Keratinocyte (primary cell): Measurements from ENCODE around the gene TNP1. TPM values are rescaled to one million over a fixed set of nuclear protein-coding genes. Genes with fewer than 3 reads are reported as not detected.

Experiments
- DNase-seq: peaks from one replicate; pipeline ENCODE4 v3.0.0-alpha.2; 2011; ENCODE audit warnings: low read depth, missing footprints, low spot score
- FAIRE-seq: peaks from 2 replicates; lab custom pipeline; 2011; peaks lifted over from hg19 to GRCh38; lab: Jason Lieb, UNC
- H2AFZ ChIP-seq: 2 replicates; pipeline ENCODE4 v1.6.0; 2012; ENCODE audit warnings: low read length, control low read depth, inconsistent platforms; ENCODE audit not compliant: control insufficient read depth
- H3K27ac ChIP-seq: 2 replicates; pipeline ENCODE4 v1.5.1; 2011; ENCODE audit warnings: low read length; ENCODE audit not compliant: control insufficient read depth, insufficient read depth
- H3K27me3 ChIP-seq: 3 replicates; pipeline ENCODE4 v1.6.0; 2011; ENCODE audit warnings: low read length; ENCODE audit not compliant: control insufficient read depth, insufficient read depth; ENCODE audit errors: extremely low read depth
- H3K36me3 ChIP-seq, 2 experiments: 2 replicates in 1 of 2; 3 replicates in 1 of 2; pipeline ENCODE4 v1.5.1; 2011; ENCODE audit warnings: low read length in 2 of 2, mild to moderate bottlenecking in 1 of 2; ENCODE audit not compliant: control insufficient read depth in 2 of 2, insufficient read depth in 2 of 2; ENCODE audit errors: extremely low read depth in 1 of 2
- H3K4me1 ChIP-seq: 3 replicates; pipeline ENCODE4 v1.5.1; 2011; ENCODE audit warnings: low read length; ENCODE audit not compliant: control insufficient read depth, insufficient read depth; ENCODE audit errors: extremely low read depth
- H3K4me2 ChIP-seq: 3 replicates; pipeline ENCODE4 v1.6.0; 2011; ENCODE audit warnings: low read depth, low read length; ENCODE audit not compliant: control insufficient read depth, insufficient read depth; ENCODE audit errors: extremely low read depth
- H3K4me3 ChIP-seq, 3 experiments: fragments of 200-600 bp in 1 of 3; sonication (generic) in 1 of 3; 2 replicates in 2 of 3; 3 replicates in 1 of 3; pipeline ENCODE4 v1.5.1; 2011 to 2016; ENCODE audit warnings: low read length in 3 of 3, mild to moderate bottlenecking in 3 of 3, control low read depth in 2 of 3, inconsistent platforms in 1 of 3, low read depth in 1 of 3, mixed read lengths in 1 of 3, mixed run types in 1 of 3, moderate library complexity in 1 of 3; ENCODE audit not compliant: control insufficient read depth in 2 of 3, insufficient read depth in 2 of 3; ENCODE audit errors: extremely low read depth in 1 of 3
- H3K79me2 ChIP-seq: 2 replicates; pipeline ENCODE4 v1.6.0; 2012; ENCODE audit warnings: low read length; ENCODE audit not compliant: control insufficient read depth, insufficient read depth
- H3K9ac ChIP-seq: 3 replicates; pipeline ENCODE4 v1.6.0; 2011; ENCODE audit warnings: low read length; ENCODE audit not compliant: control insufficient read depth, insufficient read depth; ENCODE audit errors: extremely low read depth
- H3K9me1 ChIP-seq: 3 replicates; pipeline ENCODE4 v1.6.0; 2011; ENCODE audit warnings: low read length; ENCODE audit not compliant: control insufficient read depth, insufficient read depth; ENCODE audit errors: extremely low read depth
- H3K9me3 ChIP-seq: 2 replicates; pipeline ENCODE4 v1.5.1; 2012; ENCODE audit warnings: low read depth, low read length; ENCODE audit not compliant: control insufficient read depth
- H4K20me1 ChIP-seq: 3 replicates; pipeline ENCODE4 v1.6.0; 2011; ENCODE audit warnings: low read length; ENCODE audit not compliant: control insufficient read depth, insufficient read depth; ENCODE audit errors: extremely low read depth
- CTCF ChIP-seq, 3 experiments: IDR thresholded peaks in 1 of 3; conservative IDR thresholded peaks in 1 of 3; optimal IDR thresholded peaks in 1 of 3; 2 replicates in 2 of 3; 3 replicates in 1 of 3; pipeline versions ENCODE3 to v1.5.1; 2011; ENCODE audit warnings: low read length in 3 of 3, mild to moderate bottlenecking in 3 of 3, moderate library complexity in 2 of 3, control low read depth in 1 of 3, inconsistent platforms in 1 of 3; ENCODE audit not compliant: insufficient read depth in 2 of 3; ENCODE audit errors: extremely low read depth in 1 of 3
- EZH2 ChIP-seq: IDR thresholded peaks from one replicate; pipeline ENCODE4 v1.6.1; 2012; ENCODE audit warnings: inconsistent platforms, mild to moderate bottlenecking, low read length, moderate library complexity
- dilution Hi-C: fragments of 300-500 bp; cut with MboI; formaldehyde crosslinking; loops from one replicate; pipeline ENCODE4 v1.7.0; 2020; ENCODE audit warnings: low sequenced_read_pairs; ENCODE audit not compliant: extremely low pct_ligation_motif_present
- polyA plus RNA-seq, 5 experiments: library from polyadenylated mRNA; depleted of rRNA in 3 of 5; stranded (reverse) in 3 of 5; stranded (forward) in 1 of 5; unstranded in 1 of 5; fragments of >200 nt; gene quantifications; 1 replicate in 1 of 5; 2 replicates in 3 of 5; 3 replicates in 1 of 5; pipeline versions ENCODE4 v1.2.1 to v1.2.3, GENCODE V29; 2011 to 2012; ENCODE audit warnings: missing spikeins in 2 of 5, low read depth in 1 of 5, low replicate concordance in 1 of 5

The TNP1 gene
- polyA plus RNA-seq, 1 donor (not counting 4 experiments of a cell fraction or from before 2014, with no cell fraction given) = not detected

DNA sequence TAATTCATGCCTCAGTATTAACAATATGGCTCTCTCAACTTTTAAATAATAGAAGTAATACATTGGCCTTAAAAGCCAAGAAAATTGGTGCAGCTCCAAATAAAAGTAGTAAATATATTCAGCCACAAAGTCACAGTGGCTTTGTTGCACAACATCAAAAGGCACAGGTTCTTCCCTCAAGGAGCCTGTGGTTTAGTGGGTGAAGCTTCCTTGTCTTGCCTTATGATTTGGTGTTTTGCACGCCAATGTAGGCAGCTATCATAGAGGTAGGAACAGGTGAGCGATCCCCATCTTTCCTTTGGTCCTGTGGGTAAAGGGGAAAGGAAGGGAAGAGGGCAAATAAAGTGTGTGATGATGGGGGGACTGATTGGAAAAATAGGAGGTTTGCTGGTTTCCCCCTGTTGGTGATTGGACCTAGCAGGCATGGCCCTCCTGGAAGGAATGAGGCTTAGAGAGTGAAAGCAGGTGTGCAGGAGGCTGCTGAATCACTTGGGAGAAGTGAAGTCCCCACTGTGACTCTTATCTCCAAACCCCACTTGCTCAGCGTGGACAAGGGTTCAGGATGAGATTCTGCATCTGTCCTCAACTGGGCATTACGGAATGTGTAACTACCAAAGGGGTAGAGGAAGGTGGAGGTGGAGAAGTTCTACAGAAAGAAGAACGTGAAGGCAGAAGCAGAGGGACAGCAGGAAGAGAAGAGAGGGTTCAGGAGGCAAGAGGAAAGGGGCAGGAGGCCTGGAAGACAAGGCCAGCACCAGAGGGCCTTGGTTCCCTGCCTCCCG lies 20.1 kb upstream of the TNP1 start:
- no peak overlapping the region for H3K4me3 ChIP-seq
- H3K27ac ChIP-seq = no peak overlapping the region
- H3K36me3 ChIP-seq = no peaks in the 10 kb centered on the region
- FAIRE-seq = no peak
- TF ChIP-seq CTCF (optimal IDR thresholded peaks at IDR 0.05 in 1 of 3, IDR thresholded peaks at IDR 0.05 in 1 of 3, conservative IDR thresholded peaks at IDR 0.05 in 1 of 3; ENCODE audit: extremely low read depth in 1 of 3, insufficient read depth in 2 of 3, low read length in 3 of 3) = no peak
- no peak for TF ChIP-seq EZH2
- no peaks in the 10 kb centered on the region for H3K9me3 ChIP-seq
- no peaks in the 10 kb centered on the region for H3K4me1 ChIP-seq
- no peaks in the 10 kb centered on the region for H3K79me2 ChIP-seq
- H2AFZ ChIP-seq = no peak overlapping the region
- dilution Hi-C loops = no loop called here
- peaks cover 3% of the 10 kb centered on the region for H3K27me3 ChIP-seq
- H3K4me2 ChIP-seq = no peak overlapping the region
- DNase-seq = no peak
- no peaks in the 10 kb centered on the region for H4K20me1 ChIP-seq
- no peaks in the 10 kb centered on the region for H3K9me1 ChIP-seq
- no peak overlapping the region for H3K9ac ChIP-seq

DNA sequence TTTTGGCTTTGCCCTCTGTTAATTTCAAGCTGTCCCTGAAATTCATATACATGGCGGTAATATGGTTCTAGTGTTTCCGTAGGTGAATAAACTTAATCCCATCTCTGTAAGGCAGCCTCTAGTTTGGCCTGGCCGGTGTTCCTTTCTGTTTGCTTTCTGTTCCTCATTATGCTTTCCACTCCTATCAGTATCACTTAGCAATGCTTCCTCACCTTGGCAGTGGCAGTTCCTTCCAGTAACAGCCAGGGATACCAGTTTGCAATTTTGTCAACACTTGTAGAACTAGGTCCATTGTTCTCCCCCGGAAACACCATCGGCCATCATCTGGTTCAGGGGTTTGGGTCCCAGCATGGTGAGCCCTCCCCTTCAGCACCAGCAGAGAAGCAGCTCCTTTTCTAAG lies 18.2 kb upstream of the TNP1 start:
- no peak overlapping the region for H2AFZ ChIP-seq
- no peak overlapping the region for H3K4me2 ChIP-seq
- no peaks in the 10 kb centered on the region for H4K20me1 ChIP-seq
- no peaks in the 10 kb centered on the region for H3K9me1 ChIP-seq
- no peaks in the 10 kb centered on the region for H3K4me1 ChIP-seq
- H3K9ac ChIP-seq = no peak overlapping the region
- no peak overlapping the region for H3K4me3 ChIP-seq
- no peak for FAIRE-seq
- H3K9me3 ChIP-seq = no peaks in the 10 kb centered on the region
- TF ChIP-seq EZH2 = no peak
- TF ChIP-seq CTCF (optimal IDR thresholded peaks at IDR 0.05 in 1 of 3, IDR thresholded peaks at IDR 0.05 in 1 of 3, conservative IDR thresholded peaks at IDR 0.05 in 1 of 3; ENCODE audit: extremely low read depth in 1 of 3, insufficient read depth in 2 of 3, low read length in 3 of 3) = no peak
- no peak overlapping the region for H3K27ac ChIP-seq
- H3K36me3 ChIP-seq = no peaks in the 10 kb centered on the region
- no peak for DNase-seq
- H3K27me3 ChIP-seq = peaks cover 3% of the 10 kb centered on the region
- no peaks in the 10 kb centered on the region for H3K79me2 ChIP-seq
- dilution Hi-C loops = no loop called here
